H1 (cell line): Measurements from ENCODE around the gene PRAMEF12. TPM values are rescaled to one million over a fixed set of nuclear protein-coding genes. Genes with fewer than 3 reads are reported as not detected.

Experiments
- CTCF ChIA-PET: fragments of 300-600 bp; sonication (Branson Sonifier 250); formaldehyde crosslinking; loops from one replicate; lab custom pipeline; 2021; ENCODE audit not compliant: partially characterized antibody; lab: Charles Lee
- POLR2A ChIA-PET: fragments of 300-600 bp; sonication (Branson Sonifier 250); formaldehyde crosslinking; loops from one replicate; lab custom pipeline; 2021; ENCODE audit warnings: inconsistent platforms; ENCODE audit not compliant: partially characterized antibody; lab: Charles Lee
- DNase-seq, 2 experiments: peaks; one replicate each; pipeline versions ENCODE4 v3.0.0 to v3.0.0-alpha.2; 2010 to 2022; ENCODE audit warnings: low spot score in 2 of 2, low read depth in 1 of 2, mixed read lengths in 1 of 2
- FAIRE-seq: peaks from 2 replicates; lab custom pipeline; 2011; peaks lifted over from hg19 to GRCh38; lab: Jason Lieb, UNC
- H2AFZ ChIP-seq: 2 replicates; pipeline ENCODE4 v1.8.1; 2012; ENCODE audit warnings: low read length, inconsistent platforms
- H2AK5ac ChIP-seq: 2 replicates; pipeline ENCODE4 v1.6.1; 2013; ENCODE audit warnings: low read depth, low read length
- H2BK120ac ChIP-seq: replicated peaks from 2 replicates; pipeline ENCODE3; 2013; ENCODE audit warnings: low read depth, low read length, inconsistent platforms
- H2BK12ac ChIP-seq: 2 replicates; pipeline ENCODE4 v1.6.1; 2013; ENCODE audit warnings: low read depth, low read length
- H2BK15ac ChIP-seq: 2 replicates; pipeline ENCODE4 v1.6.1; 2013; ENCODE audit warnings: low read length
- H2BK20ac ChIP-seq: 2 replicates; pipeline ENCODE4 v1.6.1; 2013; ENCODE audit warnings: low read length
- H2BK5ac ChIP-seq: 2 replicates; pipeline ENCODE4 v1.6.1; 2013; ENCODE audit warnings: low read depth, low read length
- H3K14ac ChIP-seq: 2 replicates; pipeline ENCODE4 v1.6.1; 2013; ENCODE audit warnings: inconsistent platforms; ENCODE audit not compliant: insufficient read length
- H3K18ac ChIP-seq: 2 replicates; pipeline ENCODE4 v1.6.1; 2013; ENCODE audit warnings: low read length; ENCODE audit errors: extremely low read depth
- H3K23ac ChIP-seq: 2 replicates; pipeline ENCODE4 v1.6.1; 2013; ENCODE audit warnings: inconsistent platforms; ENCODE audit not compliant: insufficient read length
- H3K23me2 ChIP-seq: 2 replicates; pipeline ENCODE4 v1.6.1; 2013; ENCODE audit warnings: low read depth, low read length
- H3K27ac ChIP-seq: 2 replicates; pipeline ENCODE4 v1.6.1; 2011; ENCODE audit warnings: low read depth, low read length, inconsistent platforms
- H3K27me3 ChIP-seq, 4 experiments: replicated peaks in 1 of 4; 1 replicate in 1 of 4; 2 replicates in 3 of 4; pipeline versions ENCODE4 v1.6.1 to v1.8.1; 2011 to 2013; ENCODE audit warnings: low read length in 3 of 4, mild to moderate bottlenecking in 3 of 4, inconsistent platforms in 2 of 4, mixed read lengths in 2 of 4, moderate library complexity in 1 of 4; ENCODE audit not compliant: control insufficient read depth in 3 of 4, insufficient read depth in 3 of 4; ENCODE audit errors: extremely low read depth in 1 of 4
- H3K36me3 ChIP-seq, 4 experiments: 2 replicates each; pipeline versions ENCODE4 v1.6.1 to v1.8.1; 2011 to 2013; ENCODE audit warnings: mild to moderate bottlenecking in 4 of 4, low read length in 3 of 4, moderate library complexity in 2 of 4, control low read depth in 1 of 4, inconsistent platforms in 1 of 4; ENCODE audit not compliant: insufficient read depth in 4 of 4, control insufficient read depth in 2 of 4
- H3K4ac ChIP-seq: replicated peaks from 2 replicates; pipeline ENCODE3; 2013; ENCODE audit warnings: low read length, low read depth, mixed read lengths, inconsistent platforms; ENCODE audit not compliant: insufficient read length
- H3K4me1 ChIP-seq, 4 experiments: replicated peaks in 1 of 4; 1 replicate in 1 of 4; 2 replicates in 3 of 4; pipeline versions ENCODE4 v1.6.1 to v1.8.1; 2011 to 2013; ENCODE audit warnings: low read length in 3 of 4, inconsistent platforms in 2 of 4, mixed read lengths in 1 of 4; ENCODE audit not compliant: insufficient read depth in 4 of 4, control insufficient read depth in 3 of 4
- H3K4me2 ChIP-seq, 2 experiments: 2 replicates each; pipeline versions ENCODE4 v1.6.1 to v1.8.1; 2011 to 2013; ENCODE audit warnings: low read depth in 2 of 2, low read length in 2 of 2, control low read depth in 1 of 2, inconsistent platforms in 1 of 2, mild to moderate bottlenecking in 1 of 2; ENCODE audit not compliant: insufficient read depth in 1 of 2
- H3K4me3 ChIP-seq, 4 experiments: fragments of 200-600, 300-600 bp in 1 of 4; sonication (generic), shearing (Covaris generic), sonication (Bioruptor Twin) in 1 of 4; 2 replicates each; pipeline versions ENCODE4 v1.5.1 to v1.8.1; 2011 to 2016; ENCODE audit warnings: low read length in 4 of 4, low read depth in 3 of 4, control low read depth in 2 of 4, inconsistent platforms in 2 of 4, mild to moderate bottlenecking in 2 of 4, mixed read lengths in 1 of 4, moderate library complexity in 1 of 4; ENCODE audit not compliant: insufficient read depth in 2 of 4; ENCODE audit errors: extremely low read depth in 1 of 4
- H3K56ac ChIP-seq: replicated peaks from 2 replicates; pipeline ENCODE3; 2013; ENCODE audit warnings: low read depth, mild to moderate bottlenecking, mixed read lengths, low read length, inconsistent platforms; ENCODE audit not compliant: insufficient read length
- H3K79me1 ChIP-seq: 2 replicates; pipeline ENCODE4 v1.6.1; 2013; ENCODE audit warnings: low read depth, low read length, control low read depth
- H3K79me2 ChIP-seq, 2 experiments: 2 replicates each; pipeline versions ENCODE4 v1.6.1 to v1.8.1; 2012 to 2013; ENCODE audit warnings: low read length in 2 of 2, mild to moderate bottlenecking in 2 of 2, inconsistent platforms in 1 of 2; ENCODE audit not compliant: insufficient read depth in 2 of 2, control insufficient read depth in 1 of 2
- H3K9ac ChIP-seq, 4 experiments: replicated peaks in 1 of 4; 1 replicate in 1 of 4; 2 replicates in 3 of 4; pipeline versions ENCODE4 v1.6.1 to v1.8.1; 2011 to 2013; ENCODE audit warnings: low read depth in 3 of 4, low read length in 3 of 4, control low read depth in 2 of 4, mild to moderate bottlenecking in 2 of 4, moderate library complexity in 2 of 4, inconsistent platforms in 1 of 4; ENCODE audit errors: extremely low read depth in 1 of 4
- H3K9me3 ChIP-seq, 2 experiments: 2 replicates each; pipeline versions ENCODE4 v1.6.1 to v1.8.1; 2012 to 2013; ENCODE audit warnings: mild to moderate bottlenecking in 2 of 2, moderate library complexity in 2 of 2, control low read depth in 1 of 2, inconsistent platforms in 1 of 2, low read depth in 1 of 2, low read length in 1 of 2, mixed read lengths in 1 of 2; ENCODE audit not compliant: insufficient read depth in 2 of 2
- H4K20me1 ChIP-seq, 2 experiments: replicated peaks in 1 of 2; 2 replicates each; pipeline versions ENCODE3 to v1.8.1; 2011 to 2013; ENCODE audit warnings: inconsistent platforms in 2 of 2, low read length in 2 of 2, mild to moderate bottlenecking in 1 of 2; ENCODE audit not compliant: insufficient read depth in 2 of 2, control insufficient read depth in 1 of 2
- H4K5ac ChIP-seq: 2 replicates; pipeline ENCODE4 v1.6.1; 2013; ENCODE audit warnings: low read length, low read depth, mixed read lengths, inconsistent platforms; ENCODE audit not compliant: insufficient read length
- H4K8ac ChIP-seq: 2 replicates; pipeline ENCODE4 v1.8.0; 2013; ENCODE audit warnings: mild to moderate bottlenecking, moderate library complexity, low read length, inconsistent platforms; ENCODE audit not compliant: insufficient read depth; ENCODE audit errors: extremely low read depth
- H4K91ac ChIP-seq: replicated peaks from 2 replicates; pipeline ENCODE3; 2013; ENCODE audit warnings: low read length, mixed read lengths, inconsistent platforms; ENCODE audit not compliant: insufficient read length
- GTF2F1 ChIP-seq: IDR thresholded peaks from 2 replicates; pipeline ENCODE4 v1.6.1; 2012; ENCODE audit warnings: low read depth, low read length, improper control_type of control experiment, borderline replicate concordance
- KDM1A ChIP-seq: fragments of 200-600, 300-600 bp; sonication (generic); IDR thresholded peaks from 2 replicates; pipeline ENCODE4 v1.7.1; 2016; ENCODE audit warnings: mild to moderate bottlenecking, low read length, borderline replicate concordance
- WGBS, 2 experiments: shearing (Covaris generic) in 1 of 2; methylation state at CpG; one replicate each; pipeline versions ENCODE4 v1.1.6 to v1.1.7; 2013 to 2015; ENCODE audit warnings: low lambda C conversion rate in 2 of 2, mixed read lengths in 2 of 2, inconsistent platforms in 1 of 2, low coverage in 1 of 2, missing lambda C conversion rate in 1 of 2; ENCODE audit not compliant: insufficient replicate concordance in 2 of 2, insufficient coverage in 1 of 2, insufficient read length in 1 of 2; ENCODE audit errors: extremely low coverage in 1 of 2, missing lambda C conversion rate in 1 of 2; 5-methylcytosine and 5-hydroxymethylcytosine counted together
- polyA plus RNA-seq, 7 experiments: library from polyadenylated mRNA; depleted of rRNA in 3 of 7; stranded (reverse) in 5 of 7; unstranded in 2 of 7; fragments of >200 nt in 5 of 7; fragments of 200-250 nt in 2 of 7; gene quantifications; 1 replicate in 5 of 7; 2 replicates in 1 of 7; 4 replicates in 1 of 7; pipeline versions ENCODE4 v1.2.1 to v1.2.3, GENCODE V29; 2011 to 2013; ENCODE audit warnings: missing spikeins in 2 of 7, mixed read lengths in 2 of 7
- total RNA-seq: library from RNA; stranded (reverse); fragmentation: NEBNext Ultra II Directional; extraction: Animal tissue kit (Norgen Biotek cat#: 25700); gene quantifications from 2 replicates; pipeline ENCODE4 v1.2.1, GENCODE V29; 2021

Gene PRAMEF12
- total and polyA plus RNA-seq, 2 of the 8 experiments (the other 6 are each of a cell fraction or from before 2014, with no cell fraction given): not detected

DNA sequence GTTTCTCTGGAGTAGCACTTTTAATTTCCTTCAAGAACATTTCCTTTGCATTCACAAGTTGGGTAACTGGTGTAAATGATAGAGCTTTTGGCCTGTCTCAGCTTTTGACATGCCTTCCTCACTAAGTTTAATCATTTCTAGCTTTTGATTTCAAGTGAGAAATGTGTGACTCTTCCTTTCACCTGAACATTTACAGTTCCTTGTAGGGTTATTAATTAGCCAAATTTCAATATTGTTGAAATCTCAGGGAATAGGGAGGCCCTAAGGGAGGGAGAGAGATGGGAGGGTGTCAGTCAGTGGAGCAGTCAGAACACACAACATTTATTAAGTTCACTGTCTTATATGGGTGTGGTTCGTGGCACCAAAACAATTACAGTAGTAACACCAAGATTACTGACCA lies 43.4 kb upstream of the PRAMEF12 start:
- Histone ChIP-seq H2BK120ac (no peak overlapping the region), H2BK15ac (no peak overlapping the region), H3K4me2 (no peak overlapping the region), H3K79me2 (no peaks in the 10 kb centered on the region), H3K36me3 (no peaks in the 10 kb centered on the region), H3K27ac (no peak overlapping the region), H2BK20ac (no peak overlapping the region), H2AK5ac (no peak overlapping the region), H4K20me1 (no peaks in the 10 kb centered on the region), H2BK5ac (no peak overlapping the region), H2AFZ (no peak overlapping the region), H3K27me3 (peaks cover 0 to 3% (median 0%) of the 10 kb centered on the region in 4 experiments; a peak in 2 of 7 replicates), H3K4me3 (no peak overlapping the region), H3K18ac (no peak overlapping the region), H3K79me1 (no peaks in the 10 kb centered on the region), H3K4me1 (no peaks in the 10 kb centered on the region; a peak in 1 of 7 replicates), H4K8ac (no peak overlapping the region), H3K9me3 (0 out of 4 replicates have a peak, but pooled peaks cover 0 to 2% of the 10 kb centered on the region in 2 experiments), H4K5ac (no peak overlapping the region), H4K91ac (no peak overlapping the region), H3K14ac (no peak overlapping the region), H3K56ac (no peak overlapping the region), H3K9ac (no peak overlapping the region), H3K23ac (no peak overlapping the region), H3K4ac (no peak overlapping the region), H3K23me2 (no peaks in the 10 kb centered on the region), H2BK12ac (no peak overlapping the region)
- DNase-seq: no peak
- ChIA-PET CTCF (interaction anchor here (0.6 kb wide), 1 partner anchor 685 kb away, joined by 3 read pairs; no protein-coding TSS in a partner anchor), POLR2A (no interaction called here)
- no peak for FAIRE-seq
- TF ChIP-seq GTF2F1 (no peak), KDM1A (no peak)
- WGBS, 2 experiments: 75% methylated on average over 1 of the region's 1 CpG; no CpG with 5 or more reads in 1 of the 2 experiments
